CD4-positive, alpha-beta T cell treated with Interleukin-15 for 1 hour (primary cell): Measurements from ENCODE around the gene C3orf85.
"Not testable (repeated sequence)": the region's sequence is repeated elsewhere in the genome, so short reads cannot be mapped to it uniquely, and the experiment has no call there.

Source experiments
- DNase-seq: peaks from one replicate; pipeline ENCODE4 v3.0.0-alpha.2; 2020

The C3orf85 gene, protein sequence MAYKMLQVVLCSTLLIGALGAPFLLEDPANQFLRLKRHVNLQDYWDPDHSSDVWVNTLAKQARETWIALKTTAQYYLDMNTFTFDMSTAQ

GRCh38 chr3:109136523-109136922 lies at the start of gene C3orf85:
Gene C3orf85 (plus strand): TSS chr3:109136719. CDS start chr3:109136848, 129 bp downstream.
- no peak for DNase-seq

DNA sequence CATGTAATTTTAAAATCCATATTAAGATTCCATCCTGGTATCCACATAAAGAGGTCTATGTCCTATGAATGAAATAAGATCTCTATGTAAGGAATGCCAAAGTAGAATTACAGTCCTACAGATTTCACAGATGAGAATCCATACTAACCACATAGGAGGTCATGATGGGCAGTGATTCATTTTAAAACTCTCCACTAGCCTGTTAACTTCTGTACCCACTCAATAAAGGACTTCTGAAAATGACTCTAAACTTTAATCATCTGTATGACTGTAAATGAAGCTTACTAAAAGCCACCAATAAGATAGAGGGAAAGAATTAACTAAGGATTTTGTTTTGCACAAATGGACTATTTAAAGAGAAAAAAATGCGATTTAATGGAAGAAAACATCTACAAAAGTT lies 47.3 kb upstream of the C3orf85 start:
- no peak for DNase-seq

- DNase-seq, result no peak
Measured at GRCh38 chr3:109091846-109092245, 44.7 kb upstream of the C3orf85 start.

GRCh38 chr3:109093561-109093960 lies 43.0 kb upstream of the C3orf85 start:
- DNase-seq, result no peak

- no peak for DNase-seq
Measured at GRCh38 chr3:109095166-109095565, 41.4 kb upstream of the C3orf85 start.

DNA sequence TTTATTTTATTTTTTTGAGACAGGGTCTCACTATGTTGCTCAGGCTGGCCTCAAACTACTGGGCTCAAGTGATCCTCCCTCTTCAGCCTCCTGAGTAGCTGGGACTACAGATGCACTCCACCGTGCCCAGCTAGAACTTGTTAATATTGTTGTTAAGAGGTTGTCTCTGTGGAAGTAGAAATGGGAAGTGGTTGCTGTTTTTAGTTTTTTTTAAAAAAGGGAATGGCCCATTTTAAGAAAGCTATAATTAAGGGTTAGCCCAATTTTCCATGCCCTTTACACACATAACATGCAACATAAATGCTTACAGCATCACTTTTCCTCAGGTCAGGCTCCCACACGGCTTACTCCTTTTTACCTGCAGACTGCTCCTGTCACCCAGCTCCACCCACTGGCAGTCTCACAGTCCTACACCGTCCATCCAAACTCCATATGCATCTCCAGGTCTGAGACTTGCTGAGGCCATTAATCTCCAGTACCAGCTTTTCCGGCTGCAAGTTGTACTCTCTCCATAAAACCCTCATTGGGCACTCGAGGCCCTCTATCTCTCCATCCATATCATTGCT lies 38.4 kb upstream of the C3orf85 start:
- no peak for DNase-seq

DNA sequence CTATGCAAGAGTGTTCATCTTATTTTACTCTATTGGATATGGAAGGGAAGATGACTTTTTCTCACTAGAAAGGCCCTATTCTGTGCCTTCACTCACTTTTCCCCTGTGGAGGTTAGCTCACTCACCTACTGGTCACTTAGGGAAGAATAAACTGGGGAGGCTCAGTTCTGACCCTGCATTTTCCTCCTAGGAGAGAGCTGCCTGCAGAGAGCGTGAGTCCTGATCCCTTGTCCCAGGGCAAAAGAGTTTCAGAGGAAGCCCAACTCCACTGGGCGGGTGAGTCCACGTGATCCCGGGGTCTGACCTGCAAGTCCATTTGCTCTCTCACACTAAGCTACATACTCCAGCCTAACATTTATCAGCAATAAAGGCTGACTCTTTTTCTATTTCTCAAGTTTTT lies 26.9 kb upstream of the C3orf85 start:
- no peak for DNase-seq

GRCh38 chr3:109112946-109113760 lies 23.4 kb upstream of the C3orf85 start:
- no peak for DNase-seq

GRCh38 chr3:109114746-109115145 lies 21.8 kb upstream of the C3orf85 start:
- no peak for DNase-seq

DNA sequence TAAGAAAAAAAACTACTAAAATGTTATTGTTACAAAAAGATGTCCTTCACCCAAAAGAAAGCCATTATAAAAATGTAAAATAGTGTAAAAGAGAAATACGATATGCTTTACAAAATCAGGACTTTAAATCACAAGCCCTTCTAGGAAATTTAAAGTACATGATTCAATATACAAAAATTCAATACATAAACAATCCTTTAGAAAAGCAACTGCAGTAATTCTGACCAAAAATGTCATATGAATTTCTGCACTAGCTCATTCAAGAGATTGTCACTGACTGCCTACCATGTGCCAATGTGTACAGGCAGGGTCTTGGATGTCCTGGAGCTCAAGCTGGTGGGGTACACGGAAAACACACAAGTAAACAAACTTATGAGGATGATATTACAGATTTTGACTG lies 21.1 kb upstream of the C3orf85 start:
- DNase-seq, result no peak

DNA sequence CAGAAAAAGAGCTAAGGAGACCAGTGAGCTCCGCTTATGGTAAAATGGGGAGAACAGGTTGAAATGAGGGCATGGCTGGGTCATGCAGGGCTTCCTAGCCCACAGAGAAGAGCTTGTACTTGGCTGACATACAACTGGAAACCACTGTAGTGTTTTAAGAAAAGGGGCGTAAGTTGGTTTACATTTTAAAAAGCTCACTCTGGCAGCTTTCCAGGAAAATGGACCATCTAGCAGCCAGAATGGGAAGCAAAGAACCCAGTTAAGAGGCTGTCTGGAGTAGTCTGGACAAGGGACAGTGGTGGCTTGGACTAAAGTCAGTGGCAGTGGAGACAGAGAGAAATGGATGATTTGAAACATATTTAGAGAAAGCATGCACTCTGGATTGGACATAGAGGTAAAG lies 20.5 kb upstream of the C3orf85 start:
- no peak for DNase-seq

DNA sequence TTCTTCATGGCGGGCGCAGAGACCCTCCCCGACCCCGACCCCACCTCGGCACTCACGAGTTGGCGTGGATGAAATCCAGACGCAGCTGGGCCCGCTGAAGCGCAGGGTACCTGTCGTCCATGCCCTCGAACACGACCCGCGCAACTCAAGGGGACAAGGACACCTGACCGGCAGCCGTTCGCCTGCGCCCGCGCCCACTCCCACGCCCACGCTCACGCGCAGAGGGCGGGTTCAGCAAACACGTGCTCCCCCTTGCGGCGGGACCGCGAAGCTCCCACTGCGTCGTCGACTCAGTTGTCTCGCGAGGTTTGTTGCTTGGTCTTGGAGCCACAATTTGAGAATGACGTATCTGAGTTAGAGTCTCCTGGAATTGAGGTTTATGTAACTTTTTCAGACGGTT lies 18.6 kb upstream of the C3orf85 start, which contains the start of gene MORC1:
Gene MORC1, minus strand, starts transcription at position 196 of the 400 bp plus-strand sequence. Its CDS starts 75 bp downstream, at position 121.
- DNase-seq, result no peak

GRCh38 chr3:109118584-109118983 lies 17.9 kb upstream of the C3orf85 start:
- DNase-seq, result no peak

- DNase-seq, result no peak
Measured at GRCh38 chr3:109122690-109123089, 13.8 kb upstream of the C3orf85 start.

GRCh38 chr3:109125902-109126301 lies 10.6 kb upstream of the C3orf85 start:
- DNase-seq, result no peak

DNA sequence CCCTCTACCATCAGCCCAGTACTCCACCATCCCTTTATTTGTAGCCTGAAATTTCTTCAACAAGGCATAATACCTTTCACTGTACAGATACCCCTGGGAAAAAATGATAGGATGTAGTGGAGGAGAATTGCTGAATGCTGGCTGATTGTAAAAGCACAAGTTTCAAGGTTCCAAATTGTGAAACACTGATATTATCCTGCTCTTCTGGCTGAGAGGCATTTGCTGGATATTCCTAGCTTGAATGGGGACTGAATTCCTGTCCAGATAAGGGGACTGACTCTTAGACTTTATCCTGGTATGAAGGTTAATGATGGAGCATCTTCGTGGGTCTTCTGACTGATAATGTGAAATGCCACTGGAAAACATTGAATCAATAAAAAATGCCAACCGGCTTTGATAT lies 9.0 kb upstream of the C3orf85 start:
- DNase-seq, result no peak

DNA sequence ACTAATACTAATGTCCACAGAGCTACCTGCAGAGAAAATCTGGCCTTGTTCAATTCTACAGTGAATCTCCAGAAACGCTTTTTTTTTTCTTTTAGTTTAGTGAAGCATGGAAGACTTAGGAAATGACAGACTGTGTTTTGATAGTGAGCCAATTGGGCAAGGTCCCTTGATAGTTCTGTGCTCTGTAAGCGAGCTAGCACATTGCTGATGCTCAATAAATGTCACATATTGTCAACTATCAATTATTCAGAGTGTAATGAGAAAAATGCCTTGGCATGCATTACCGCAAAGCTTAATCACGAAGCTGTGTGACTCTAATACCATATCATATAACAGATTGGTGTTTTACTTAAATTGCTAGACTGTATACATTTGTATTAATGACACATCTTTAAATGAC lies 5.2 kb upstream of the C3orf85 start:
- DNase-seq, result no peak

DNA sequence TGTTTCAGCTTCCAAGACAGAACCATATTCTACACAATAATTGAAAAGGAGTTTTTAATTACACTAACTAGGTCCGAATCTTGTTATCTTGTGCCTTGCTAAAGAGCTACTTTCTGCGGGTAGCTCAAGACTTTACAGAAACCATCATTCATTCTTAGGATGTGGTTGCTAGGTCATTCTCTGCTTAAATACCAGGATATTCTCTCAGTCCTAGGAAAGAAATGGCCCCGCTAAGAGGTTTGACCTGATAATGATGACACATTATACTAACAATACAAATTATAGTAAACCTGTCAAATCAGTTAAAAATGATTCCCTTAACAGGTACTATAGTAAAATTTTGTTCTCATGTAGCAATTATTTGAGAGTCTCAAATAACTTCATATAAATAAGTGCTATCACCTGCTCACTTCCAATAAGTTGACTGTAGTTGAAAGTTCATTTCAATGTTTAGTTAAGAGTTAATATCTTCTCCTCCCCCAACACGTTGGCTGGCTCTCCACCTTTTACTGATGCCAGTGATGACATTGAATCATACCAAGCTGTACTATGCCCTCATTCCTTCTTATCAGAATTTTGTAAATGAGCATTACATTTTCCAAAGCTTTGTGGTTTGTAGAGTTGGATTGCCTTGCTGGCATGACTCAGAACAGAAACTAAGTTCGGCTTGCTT lies 3.6 kb upstream of the C3orf85 start:
- DNase-seq, result no peak

GRCh38 chr3:109133474-109133816 lies 3.1 kb upstream of the C3orf85 start:
- DNase-seq, result not testable (repeated sequence)

DNA sequence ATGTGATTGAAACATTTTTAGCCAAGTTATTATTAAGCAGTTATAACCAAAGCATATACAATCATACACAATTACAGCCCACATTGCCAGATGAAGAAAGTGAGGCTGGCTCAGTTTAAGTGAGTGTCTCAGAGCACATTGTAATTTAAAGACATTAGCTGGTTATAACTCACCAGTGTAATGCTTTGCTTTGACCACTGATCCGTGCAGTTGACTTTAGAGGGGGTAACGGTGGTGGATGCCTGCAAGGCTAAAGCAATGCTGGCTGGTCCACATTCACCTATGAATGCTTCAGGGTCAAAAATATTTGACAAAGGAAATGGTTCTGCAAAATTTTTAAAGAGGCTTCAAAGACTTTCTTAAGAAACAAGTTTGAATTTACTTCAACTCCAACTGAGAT lies 1.2 kb downstream of the C3orf85 start:
- no peak for DNase-seq

DNA sequence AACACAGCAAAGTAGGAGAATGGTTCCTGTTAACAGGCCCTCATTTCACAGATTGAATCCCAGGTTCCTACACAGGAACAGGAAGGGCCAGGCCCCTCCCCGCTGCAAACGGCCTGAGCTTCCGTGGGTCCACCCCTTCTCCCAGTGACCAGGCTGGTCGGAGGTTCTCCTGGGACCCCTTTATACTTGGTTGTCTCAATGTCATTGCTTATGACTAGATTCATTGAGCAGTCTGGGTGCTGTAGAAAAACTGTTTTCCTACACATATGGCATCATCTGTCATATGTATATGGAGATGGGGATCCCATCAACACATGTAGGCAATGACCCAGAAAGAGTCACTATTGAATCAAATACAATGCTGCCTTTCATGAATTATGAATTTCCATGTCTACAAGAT lies 3.8 kb downstream of the C3orf85 start:
- no peak for DNase-seq

DNA sequence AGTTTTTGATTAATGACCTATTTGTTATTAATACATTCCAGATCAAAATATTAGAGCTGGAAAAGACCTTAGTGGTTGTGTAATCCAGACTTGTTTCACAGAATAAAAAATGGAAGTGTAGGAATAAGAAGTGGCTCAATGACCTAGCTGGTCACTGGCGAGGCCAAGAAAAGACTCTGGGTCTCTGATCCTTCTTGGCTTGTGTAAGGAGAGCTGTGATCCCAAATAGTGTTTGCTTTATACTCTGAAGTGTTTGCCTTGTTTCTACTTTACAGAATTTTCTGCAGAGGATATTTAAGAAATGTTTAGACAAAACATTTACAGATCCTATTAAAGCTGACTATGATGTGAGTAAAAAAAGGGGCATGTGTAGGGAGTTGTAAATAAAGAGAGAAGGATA lies 7.1 kb downstream of the C3orf85 start:
- no peak for DNase-seq

GRCh38 chr3:109149078-109149477 lies 12.6 kb downstream of the C3orf85 start:
- no peak for DNase-seq

DNA sequence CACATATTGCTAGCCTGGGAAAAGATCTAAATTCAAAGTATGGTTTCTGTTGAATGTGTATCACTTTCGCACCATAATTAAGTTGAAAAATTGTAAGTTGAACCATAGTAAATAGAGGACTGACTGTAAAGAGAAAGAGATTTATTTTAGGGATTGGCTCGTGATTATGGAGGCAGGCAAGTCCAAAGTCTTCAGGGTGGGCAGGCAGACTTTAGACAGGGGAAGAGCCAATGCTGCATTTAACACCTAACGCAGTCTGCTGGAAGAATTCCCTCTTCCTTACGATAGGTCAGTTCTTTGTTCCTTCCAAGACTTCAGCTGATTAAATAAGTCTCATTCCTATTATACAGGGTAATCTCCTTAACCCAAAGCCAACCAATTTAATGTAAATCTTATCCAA lies 15.8 kb downstream of the C3orf85 start:
- DNase-seq, result no peak
